Left forelimb (tissue), 1 donor: ENCODE data around the gene UBE2L3.
"Not testable (repeated sequence)": the region's sequence is repeated elsewhere in the genome, so short reads cannot be mapped to it uniquely, and the experiment has no call there.

Experiments used
- DNase-seq: peaks from one replicate; pipeline ENCODE4 v3.0.0-alpha.2; 2018; ENCODE audit warnings: low spot score

Gene UBE2L3

GRCh38 chr22:21643533-21644357 lies 76.2 kb downstream of the UBE2L3 start:
- DNase-seq, result no peak

GRCh38 chr22:21645513-21645912 lies 78.0 kb downstream of the UBE2L3 start:
- DNase-seq, result not testable (repeated sequence)

GRCh38 chr22:21646608-21647590 lies 79.4 kb downstream of the UBE2L3 start:
- no peak for DNase-seq

- DNase-seq, result no peak
Observed at GRCh38 chr22:21650280-21650679, 82.8 kb downstream of the UBE2L3 start.

GRCh38 chr22:21650823-21651520 lies 83.5 kb downstream of the UBE2L3 start:
- DNase-seq, result no peak

- DNase-seq, result no peak
Observed at GRCh38 chr22:21651521-21652009, 84.1 kb downstream of the UBE2L3 start.

GRCh38 chr22:21652010-21652546 lies 84.6 kb downstream of the UBE2L3 start:
- peak; percentile 94 for DNase-seq

GRCh38 chr22:21652547-21653545 lies 85.3 kb downstream of the UBE2L3 start:
- DNase-seq, result no peak

- no peak for DNase-seq
Observed at GRCh38 chr22:21657020-21657359, 89.5 kb downstream of the UBE2L3 start.

GRCh38 chr22:21657360-21658032 lies 90.0 kb downstream of the UBE2L3 start:
- DNase-seq, result peak; percentile 77

GRCh38 chr22:21659864-21660525 lies 92.5 kb downstream of the UBE2L3 start:
- DNase-seq, result no peak

- DNase-seq, result no peak
Observed at GRCh38 chr22:21660904-21661303, 93.4 kb downstream of the UBE2L3 start.

GRCh38 chr22:21661991-21662390 lies 94.5 kb downstream of the UBE2L3 start:
- DNase-seq, result no peak

- DNase-seq, result no peak
Observed at GRCh38 chr22:21663738-21664137, 96.2 kb downstream of the UBE2L3 start.

GRCh38 chr22:21665047-21665851 lies 97.7 kb downstream of the UBE2L3 start:
- DNase-seq, result no peak

- DNase-seq, result no peak
Observed at GRCh38 chr22:21666786-21667185, 99.3 kb downstream of the UBE2L3 start.

- no peak for DNase-seq
Observed at GRCh38 chr22:21669026-21669425, 101.5 kb downstream of the UBE2L3 start.

GRCh38 chr22:21672107-21672629 lies 104.7 kb downstream of the UBE2L3 start:
- no peak for DNase-seq
